AG04450 (cell line): ENCODE results near the gene AUTS2. TPM values are rescaled to one million over a fixed set of nuclear protein-coding genes. Genes with fewer than 3 reads are reported as not detected.

Experiments
- CTCF ChIA-PET: fragments of 300-600, 350-600 bp; formaldehyde crosslinking; extraction: SDS; loops from one replicate; lab custom pipeline; 2022; ENCODE audit warnings: antibody characterized with exemption, inconsistent platforms; lab: Charles Lee
- POLR2A ChIA-PET: fragments of 350-600 bp; formaldehyde crosslinking; extraction: SDS; loops from one replicate; lab custom pipeline; 2021; ENCODE audit warnings: antibody characterized with exemption, inconsistent platforms; lab: Yijun Ruan, JAX
- DNase-seq: peaks from one replicate; pipeline ENCODE4 v3.0.0-alpha.2; 2011; ENCODE audit warnings: low read depth, low spot score
- H3K27ac ChIP-seq: one replicate; pipeline ENCODE4 v1.5.1; 2012; ENCODE audit warnings: low read depth, low read length, control low read depth
- H3K27me3 ChIP-seq: one replicate; pipeline ENCODE4 v1.6.0; 2012; ENCODE audit warnings: low read length; ENCODE audit not compliant: control insufficient read depth, insufficient read depth
- H3K4me3 ChIP-seq: 2 replicates; pipeline ENCODE4 v1.5.1; 2011; ENCODE audit warnings: mild to moderate bottlenecking, low read depth, low read length, control low read depth
- H3K9me3 ChIP-seq: 2 replicates; pipeline ENCODE4 v1.5.1; 2012; ENCODE audit warnings: low read length; ENCODE audit not compliant: control insufficient read depth, insufficient read depth
- polyA plus RNA-seq: library from polyadenylated mRNA; depleted of rRNA; stranded (reverse); fragments of >200 nt; gene quantifications from 2 replicates; pipeline ENCODE4 v1.2.3, GENCODE V29; 2011
- TF ChIP-seq, protein P1 (sequence below): IDR thresholded peaks from 2 replicates; pipeline ENCODE4 v1.5.1; 2011; ENCODE audit warnings: low read depth, low read length, control low read depth, inconsistent platforms

The AUTS2 gene
- polyA plus RNA-seq, 1 experiment, result 1.5 TPM

DNA sequence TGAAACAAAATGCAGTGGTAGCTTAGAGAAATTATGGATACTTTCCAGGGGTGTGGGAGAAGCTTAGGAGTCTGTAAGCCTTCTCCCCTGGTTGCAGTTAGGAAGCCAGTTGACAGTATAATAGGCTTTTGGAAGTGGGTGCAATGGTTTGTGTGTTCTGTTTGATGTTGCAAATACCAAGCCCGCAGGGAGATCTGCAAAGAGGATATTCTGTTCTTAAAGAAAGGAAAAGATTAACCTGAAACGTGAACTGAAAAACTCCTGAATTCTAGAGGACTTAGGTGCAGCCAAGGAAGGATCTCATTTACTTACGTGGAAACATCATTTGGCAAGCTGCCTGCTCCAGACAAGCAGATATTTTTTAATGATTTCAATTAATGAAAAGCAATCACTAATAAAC is 496.6 kb downstream of the AUTS2 start:
- TF ChIP-seq, protein P1, sequence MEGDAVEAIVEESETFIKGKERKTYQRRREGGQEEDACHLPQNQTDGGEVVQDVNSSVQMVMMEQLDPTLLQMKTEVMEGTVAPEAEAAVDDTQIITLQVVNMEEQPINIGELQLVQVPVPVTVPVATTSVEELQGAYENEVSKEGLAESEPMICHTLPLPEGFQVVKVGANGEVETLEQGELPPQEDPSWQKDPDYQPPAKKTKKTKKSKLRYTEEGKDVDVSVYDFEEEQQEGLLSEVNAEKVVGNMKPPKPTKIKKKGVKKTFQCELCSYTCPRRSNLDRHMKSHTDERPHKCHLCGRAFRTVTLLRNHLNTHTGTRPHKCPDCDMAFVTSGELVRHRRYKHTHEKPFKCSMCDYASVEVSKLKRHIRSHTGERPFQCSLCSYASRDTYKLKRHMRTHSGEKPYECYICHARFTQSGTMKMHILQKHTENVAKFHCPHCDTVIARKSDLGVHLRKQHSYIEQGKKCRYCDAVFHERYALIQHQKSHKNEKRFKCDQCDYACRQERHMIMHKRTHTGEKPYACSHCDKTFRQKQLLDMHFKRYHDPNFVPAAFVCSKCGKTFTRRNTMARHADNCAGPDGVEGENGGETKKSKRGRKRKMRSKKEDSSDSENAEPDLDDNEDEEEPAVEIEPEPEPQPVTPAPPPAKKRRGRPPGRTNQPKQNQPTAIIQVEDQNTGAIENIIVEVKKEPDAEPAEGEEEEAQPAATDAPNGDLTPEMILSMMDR, result no peak
- Histone ChIP-seq H3K27ac (no peak overlapping the region), H3K9me3 (no peaks in the 10 kb centered on the region), H3K27me3 (no peaks in the 10 kb centered on the region), H3K4me3 (no peak overlapping the region)
- CTCF ChIA-PET, result no interaction called here
- POLR2A ChIA-PET, result no interaction called here
- DNase-seq, result no peak

DNA sequence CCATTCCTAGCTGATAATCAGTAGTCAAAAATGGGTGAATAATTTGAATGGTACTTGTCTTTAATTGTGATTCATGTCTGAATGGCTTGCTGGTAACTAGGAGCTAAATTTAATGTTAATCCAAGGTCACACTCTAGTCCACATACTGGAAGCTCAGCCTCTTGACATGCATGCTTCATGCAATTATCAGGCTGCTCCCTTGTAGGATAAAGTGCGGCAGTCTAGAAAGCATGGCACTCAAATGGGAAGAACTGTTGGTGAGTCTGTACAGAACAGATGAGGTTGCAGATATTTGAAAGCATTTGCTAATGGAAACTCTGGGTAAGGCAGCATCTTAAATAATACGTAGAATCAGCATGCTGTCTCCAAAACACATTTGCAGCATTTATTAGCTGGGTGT is 499.4 kb downstream of the AUTS2 start:
- ChIA-PET CTCF (no interaction called here), POLR2A (no interaction called here)
- DNase-seq, result no peak
- Histone ChIP-seq H3K27ac (no peak overlapping the region), H3K9me3 (no peaks in the 10 kb centered on the region), H3K4me3 (no peak overlapping the region), H3K27me3 (no peaks in the 10 kb centered on the region)
- TF ChIP-seq, protein P1, result no peak

DNA sequence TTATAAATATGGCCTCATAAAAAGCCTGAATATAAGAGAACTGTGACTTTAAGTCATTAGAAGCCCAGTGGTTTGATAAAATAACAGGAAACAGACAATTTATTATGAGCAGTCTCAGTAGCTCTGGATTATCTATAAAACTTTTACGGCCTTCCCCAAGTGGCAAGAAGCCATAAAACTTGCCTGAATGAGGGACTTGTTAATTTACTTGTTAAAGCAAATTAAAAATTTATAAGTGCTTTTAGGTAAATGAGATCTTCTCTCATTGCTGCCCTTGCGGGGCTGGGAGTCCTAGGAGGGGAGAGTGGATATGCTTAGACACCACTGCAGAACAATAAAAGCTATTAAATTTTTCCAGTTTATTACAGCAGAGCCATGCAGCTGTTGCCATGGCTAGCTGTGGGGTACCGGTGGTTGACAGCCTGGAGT is 499.9 kb downstream of the AUTS2 start:
- Histone ChIP-seq H3K4me3 (no peak overlapping the region), H3K27ac (no peak overlapping the region)

DNA sequence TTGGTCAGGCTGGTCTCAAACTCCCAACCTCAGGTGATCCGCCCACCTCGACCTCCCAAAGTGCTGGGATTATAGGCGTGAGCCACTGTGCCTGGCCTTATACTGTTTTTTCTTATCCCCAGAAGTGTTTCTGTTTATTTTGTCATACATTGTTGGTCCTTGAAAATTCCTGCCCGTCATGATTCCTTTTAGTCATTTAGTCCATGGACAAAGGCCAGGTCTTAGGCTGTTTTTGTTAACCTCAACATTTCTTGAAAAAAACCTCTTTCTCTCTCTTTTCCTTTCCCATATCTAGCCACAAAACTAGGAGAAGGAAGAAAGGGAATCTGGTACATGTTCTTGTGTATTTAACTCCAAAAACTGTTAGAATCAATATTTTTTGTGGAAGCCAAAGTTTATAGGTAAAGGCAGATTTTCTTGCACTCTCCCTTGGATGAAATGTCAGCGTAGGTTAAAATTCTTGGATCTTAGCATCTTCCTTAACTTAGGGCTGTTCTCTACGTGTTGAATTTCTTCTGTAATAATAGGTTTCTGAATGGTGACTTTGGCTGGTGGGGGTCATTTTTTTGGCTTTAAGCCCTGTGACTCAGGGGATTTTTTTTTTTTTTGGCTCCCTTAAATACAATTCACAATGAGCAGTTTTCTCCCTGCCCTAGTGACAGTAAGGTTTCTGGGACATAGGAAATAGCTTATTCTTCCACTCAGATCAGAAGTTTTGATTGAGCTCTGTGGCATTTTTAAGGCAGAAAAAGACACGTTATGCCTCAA is 500.8 kb downstream of the AUTS2 start:
- Histone ChIP-seq H3K27me3 (no peaks in the 10 kb centered on the region), H3K4me3 (no peak overlapping the region), H3K27ac (no peak overlapping the region), H3K9me3 (no peaks in the 10 kb centered on the region)
- POLR2A ChIA-PET, result no interaction called here
- CTCF ChIA-PET, result no interaction called here
- TF ChIP-seq, protein P1, result no peak
- no peak for DNase-seq

More for the DNA sequence above, 499.9 kb downstream of the AUTS2 start:
- TF ChIP-seq, protein P1, result no peak
- POLR2A ChIA-PET, result no interaction called here
- no peaks in the 10 kb centered on the region for H3K27me3 ChIP-seq
- no peaks in the 10 kb centered on the region for H3K9me3 ChIP-seq
- DNase-seq, result no peak
- CTCF ChIA-PET, result no interaction called here

DNA sequence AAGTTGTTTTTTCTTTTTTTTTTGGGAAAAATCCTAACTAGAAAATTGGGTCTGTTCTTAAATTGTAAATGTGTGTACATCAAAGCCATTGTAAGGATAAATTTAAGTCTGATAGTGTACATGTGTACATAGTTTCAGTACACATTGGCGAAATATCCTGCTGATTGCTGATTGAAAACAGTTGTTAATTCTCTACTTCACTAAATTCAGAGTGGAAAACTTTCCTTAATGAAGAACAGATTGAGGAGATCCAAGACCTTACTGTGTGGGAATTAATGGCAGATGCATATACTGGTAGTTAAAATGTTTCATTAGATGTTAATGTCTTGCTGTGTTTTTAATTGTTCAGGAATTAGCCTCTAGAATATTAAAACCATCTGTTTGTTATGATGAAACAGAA is 506.0 kb downstream of the AUTS2 start:
- Histone ChIP-seq H3K9me3 (no peaks in the 10 kb centered on the region), H3K27me3 (no peaks in the 10 kb centered on the region), H3K4me3 (no peak overlapping the region), H3K27ac (no peak overlapping the region)
- CTCF ChIA-PET, result no interaction called here
- TF ChIP-seq, protein P1, result no peak
- POLR2A ChIA-PET, result no interaction called here
- no peak for DNase-seq
